SK-N-MC (cell line): Measurements from ENCODE around the gene LGR6.

Experiments
- DNase-seq: peaks from one replicate; pipeline ENCODE4 v3.0.0-alpha.2; 2011; ENCODE audit warnings: low read depth, low spot score
- H3K27ac ChIP-seq: fragments of 200-600 bp; sonication (generic); 2 replicates; pipeline ENCODE4 v1.5.1; 2016; ENCODE audit warnings: mixed run types
- H3K36me3 ChIP-seq: fragments of 200-600 bp; sonication (generic); 2 replicates; pipeline ENCODE4 v1.6.1; 2017; ENCODE audit warnings: antibody characterized with exemption, low read length, mixed read lengths; ENCODE audit not compliant: insufficient read depth
- H3K4me3 ChIP-seq: fragments of 200-600 bp; sonication (generic); 2 replicates; pipeline ENCODE4 v1.5.1; 2016
- H3K9ac ChIP-seq: fragments of 200-600 bp; sonication (generic); 2 replicates; pipeline ENCODE4 v1.8.0; 2017; ENCODE audit warnings: mixed run types, mixed read lengths; ENCODE audit not compliant: insufficient read length
- H3K9me3 ChIP-seq: fragments of 200-600 bp; sonication (generic); 2 replicates; pipeline ENCODE4 v1.6.1; 2017; ENCODE audit warnings: low read depth, mild to moderate bottlenecking, antibody characterized with exemption, low read length, moderate library complexity, mixed read lengths
- EZH2 ChIP-seq: fragments of 200-600 bp; sonication (generic); IDR thresholded peaks from one replicate; pipeline ENCODE4 v1.6.1; 2017; ENCODE audit warnings: antibody characterized with exemption
- FOXP2 ChIP-seq: optimal IDR thresholded peaks from 2 replicates; pipeline ENCODE3; 2011; ENCODE audit warnings: mild to moderate bottlenecking, moderate library complexity; ENCODE audit not compliant: insufficient read depth; ENCODE audit errors: extremely low read length, control extremely low read depth
- POLR2AphosphoS5 ChIP-seq: IDR thresholded peaks from 2 replicates; pipeline ENCODE4 v1.6.1; 2012; ENCODE audit warnings: mild to moderate bottlenecking, low read depth, low read length, borderline replicate concordance

The LGR6 gene

GRCh38 chr1:202264300-202264699 lies 70.7 kb downstream of the LGR6 start:
- Histone ChIP-seq H3K9ac (no peak overlapping the region), H3K9me3 (no peaks in the 10 kb centered on the region), H3K4me3 (no peak overlapping the region), H3K36me3 (no peaks in the 10 kb centered on the region), H3K27ac (no peak overlapping the region)
- no peak for TF ChIP-seq EZH2
- no peak for TF ChIP-seq POLR2AphosphoS5
- TF ChIP-seq FOXP2, result no peak
- DNase-seq, result no peak

- no peak for DNase-seq
- Histone ChIP-seq H3K36me3 (no peaks in the 10 kb centered on the region), H3K27ac (no peak overlapping the region), H3K4me3 (no peak overlapping the region), H3K9ac (no peak overlapping the region), H3K9me3 (no peaks in the 10 kb centered on the region)
- TF ChIP-seq EZH2 (no peak), FOXP2 (no peak), POLR2AphosphoS5 (no peak)
These were observed 71.1 kb downstream of the LGR6 start for GRCh38 chr1:202264726-202265125.

- TF ChIP-seq POLR2AphosphoS5 (no peak), FOXP2 (no peak), EZH2 (no peak)
- Histone ChIP-seq H3K9me3 (no peaks in the 10 kb centered on the region), H3K9ac (no peak overlapping the region), H3K4me3 (no peak overlapping the region), H3K27ac (no peak overlapping the region), H3K36me3 (no peaks in the 10 kb centered on the region)
- no peak for DNase-seq
These were observed 72.6 kb downstream of the LGR6 start for GRCh38 chr1:202266061-202266765.

- no peaks in the 10 kb centered on the region for H3K36me3 ChIP-seq
- no peak for DNase-seq
- H3K4me3 ChIP-seq, result no peak overlapping the region
- H3K9me3 ChIP-seq, result no peaks in the 10 kb centered on the region
- H3K27ac ChIP-seq, result no peak overlapping the region
- no peak overlapping the region for H3K9ac ChIP-seq
- TF ChIP-seq FOXP2, result no peak
- TF ChIP-seq EZH2, result no peak
- no peak for TF ChIP-seq POLR2AphosphoS5
These were observed 74.4 kb downstream of the LGR6 start for GRCh38 chr1:202268032-202268431.

GRCh38 chr1:202268817-202269216 lies 75.2 kb downstream of the LGR6 start:
- no peaks in the 10 kb centered on the region for H3K9me3 ChIP-seq

GRCh38 chr1:202270871-202271326 lies 77.3 kb downstream of the LGR6 start:
- Histone ChIP-seq H3K4me3 (no peak overlapping the region), H3K9ac (no peak overlapping the region), H3K36me3 (no peaks in the 10 kb centered on the region), H3K27ac (no peak overlapping the region), H3K9me3 (no peaks in the 10 kb centered on the region)
- no peak for TF ChIP-seq EZH2
- TF ChIP-seq POLR2AphosphoS5, result no peak
- no peak for TF ChIP-seq FOXP2
- no peak for DNase-seq

More at GRCh38 chr1:202268817-202269216, 75.2 kb downstream of the LGR6 start:
- Histone ChIP-seq H3K36me3 (no peaks in the 10 kb centered on the region), H3K27ac (no peak overlapping the region), H3K9ac (no peak overlapping the region), H3K4me3 (no peak overlapping the region)
- TF ChIP-seq EZH2 (no peak), FOXP2 (no peak), POLR2AphosphoS5 (no peak)
- no peak for DNase-seq

- H3K36me3 ChIP-seq, result no peaks in the 10 kb centered on the region
- H3K4me3 ChIP-seq, result no peak overlapping the region
- TF ChIP-seq EZH2 (no peak), POLR2AphosphoS5 (no peak), FOXP2 (no peak)
- DNase-seq, result no peak
- no peaks in the 10 kb centered on the region for H3K9me3 ChIP-seq
- H3K9ac ChIP-seq, result no peak overlapping the region
- H3K27ac ChIP-seq, result no peak overlapping the region
These were observed 78.7 kb downstream of the LGR6 start for GRCh38 chr1:202272103-202272845.

GRCh38 chr1:202274611-202275010 lies 81.0 kb downstream of the LGR6 start:
- Histone ChIP-seq H3K9me3 (no peaks in the 10 kb centered on the region), H3K9ac (no peak overlapping the region), H3K4me3 (no peak overlapping the region), H3K36me3 (no peaks in the 10 kb centered on the region), H3K27ac (no peak overlapping the region)
- DNase-seq, result no peak
- TF ChIP-seq FOXP2 (no peak), POLR2AphosphoS5 (no peak), EZH2 (no peak)
